Astrocyte (in vitro differentiated cells and primary cell): ENCODE measurements around the gene LFNG.

Experiments used
- EZH2 ChIP-seq: IDR thresholded peaks from 2 replicates; pipeline ENCODE4 v1.6.1; 2012; ENCODE audit warnings: mild to moderate bottlenecking, low read length, inconsistent platforms; ENCODE audit not compliant: insufficient read depth
- TF ChIP-seq, protein P1 (sequence below): IDR thresholded peaks from 2 replicates; pipeline ENCODE4 v1.5.1; 2011; ENCODE audit warnings: low read depth, mild to moderate bottlenecking, inconsistent platforms, low read length, moderate library complexity; ENCODE audit not compliant: insufficient read depth

- no peak for TF ChIP-seq EZH2
- TF ChIP-seq, protein P1, sequence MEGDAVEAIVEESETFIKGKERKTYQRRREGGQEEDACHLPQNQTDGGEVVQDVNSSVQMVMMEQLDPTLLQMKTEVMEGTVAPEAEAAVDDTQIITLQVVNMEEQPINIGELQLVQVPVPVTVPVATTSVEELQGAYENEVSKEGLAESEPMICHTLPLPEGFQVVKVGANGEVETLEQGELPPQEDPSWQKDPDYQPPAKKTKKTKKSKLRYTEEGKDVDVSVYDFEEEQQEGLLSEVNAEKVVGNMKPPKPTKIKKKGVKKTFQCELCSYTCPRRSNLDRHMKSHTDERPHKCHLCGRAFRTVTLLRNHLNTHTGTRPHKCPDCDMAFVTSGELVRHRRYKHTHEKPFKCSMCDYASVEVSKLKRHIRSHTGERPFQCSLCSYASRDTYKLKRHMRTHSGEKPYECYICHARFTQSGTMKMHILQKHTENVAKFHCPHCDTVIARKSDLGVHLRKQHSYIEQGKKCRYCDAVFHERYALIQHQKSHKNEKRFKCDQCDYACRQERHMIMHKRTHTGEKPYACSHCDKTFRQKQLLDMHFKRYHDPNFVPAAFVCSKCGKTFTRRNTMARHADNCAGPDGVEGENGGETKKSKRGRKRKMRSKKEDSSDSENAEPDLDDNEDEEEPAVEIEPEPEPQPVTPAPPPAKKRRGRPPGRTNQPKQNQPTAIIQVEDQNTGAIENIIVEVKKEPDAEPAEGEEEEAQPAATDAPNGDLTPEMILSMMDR: no peak
Measured at GRCh38 chr7:2520131-2520760, 672 bp downstream of the LFNG start.
